Keratinocyte (primary cell): ENCODE data around the gene GNAL. TPM values are rescaled to one million over a fixed set of nuclear protein-coding genes. Genes with fewer than 3 reads are reported as not detected.

ENCODE experiments used
- DNase-seq: peaks from one replicate; pipeline ENCODE4 v3.0.0-alpha.2; 2011; ENCODE audit warnings: low read depth, missing footprints, low spot score
- FAIRE-seq: peaks from 2 replicates; lab custom pipeline; 2011; peaks lifted over from hg19 to GRCh38; lab: Jason Lieb, UNC
- H2AFZ ChIP-seq: 2 replicates; pipeline ENCODE4 v1.6.0; 2012; ENCODE audit warnings: low read length, control low read depth, inconsistent platforms; ENCODE audit not compliant: control insufficient read depth
- H3K27ac ChIP-seq: 2 replicates; pipeline ENCODE4 v1.5.1; 2011; ENCODE audit warnings: low read length; ENCODE audit not compliant: control insufficient read depth, insufficient read depth
- H3K27me3 ChIP-seq: 3 replicates; pipeline ENCODE4 v1.6.0; 2011; ENCODE audit warnings: low read length; ENCODE audit not compliant: control insufficient read depth, insufficient read depth; ENCODE audit errors: extremely low read depth
- H3K36me3 ChIP-seq, 2 experiments: 2 replicates in 1 of 2; 3 replicates in 1 of 2; pipeline ENCODE4 v1.5.1; 2011; ENCODE audit warnings: low read length in 2 of 2, mild to moderate bottlenecking in 1 of 2; ENCODE audit not compliant: control insufficient read depth in 2 of 2, insufficient read depth in 2 of 2; ENCODE audit errors: extremely low read depth in 1 of 2
- H3K4me1 ChIP-seq: 3 replicates; pipeline ENCODE4 v1.5.1; 2011; ENCODE audit warnings: low read length; ENCODE audit not compliant: control insufficient read depth, insufficient read depth; ENCODE audit errors: extremely low read depth
- H3K4me2 ChIP-seq: 3 replicates; pipeline ENCODE4 v1.6.0; 2011; ENCODE audit warnings: low read depth, low read length; ENCODE audit not compliant: control insufficient read depth, insufficient read depth; ENCODE audit errors: extremely low read depth
- H3K4me3 ChIP-seq, 3 experiments: fragments of 200-600 bp in 1 of 3; sonication (generic) in 1 of 3; 2 replicates in 2 of 3; 3 replicates in 1 of 3; pipeline ENCODE4 v1.5.1; 2011 to 2016; ENCODE audit warnings: low read length in 3 of 3, mild to moderate bottlenecking in 3 of 3, control low read depth in 2 of 3, inconsistent platforms in 1 of 3, low read depth in 1 of 3, mixed read lengths in 1 of 3, mixed run types in 1 of 3, moderate library complexity in 1 of 3; ENCODE audit not compliant: control insufficient read depth in 2 of 3, insufficient read depth in 2 of 3; ENCODE audit errors: extremely low read depth in 1 of 3
- H3K79me2 ChIP-seq: 2 replicates; pipeline ENCODE4 v1.6.0; 2012; ENCODE audit warnings: low read length; ENCODE audit not compliant: control insufficient read depth, insufficient read depth
- H3K9ac ChIP-seq: 3 replicates; pipeline ENCODE4 v1.6.0; 2011; ENCODE audit warnings: low read length; ENCODE audit not compliant: control insufficient read depth, insufficient read depth; ENCODE audit errors: extremely low read depth
- H3K9me1 ChIP-seq: 3 replicates; pipeline ENCODE4 v1.6.0; 2011; ENCODE audit warnings: low read length; ENCODE audit not compliant: control insufficient read depth, insufficient read depth; ENCODE audit errors: extremely low read depth
- H3K9me3 ChIP-seq: 2 replicates; pipeline ENCODE4 v1.5.1; 2012; ENCODE audit warnings: low read depth, low read length; ENCODE audit not compliant: control insufficient read depth
- H4K20me1 ChIP-seq: 3 replicates; pipeline ENCODE4 v1.6.0; 2011; ENCODE audit warnings: low read length; ENCODE audit not compliant: control insufficient read depth, insufficient read depth; ENCODE audit errors: extremely low read depth
- EZH2 ChIP-seq: IDR thresholded peaks from one replicate; pipeline ENCODE4 v1.6.1; 2012; ENCODE audit warnings: inconsistent platforms, mild to moderate bottlenecking, low read length, moderate library complexity
- dilution Hi-C: fragments of 300-500 bp; cut with MboI; formaldehyde crosslinking; loops from one replicate; pipeline ENCODE4 v1.7.0; 2020; ENCODE audit warnings: low sequenced_read_pairs; ENCODE audit not compliant: extremely low pct_ligation_motif_present
- polyA plus RNA-seq, 5 experiments: library from polyadenylated mRNA; depleted of rRNA in 3 of 5; stranded (reverse) in 3 of 5; stranded (forward) in 1 of 5; unstranded in 1 of 5; fragments of >200 nt; gene quantifications; 1 replicate in 1 of 5; 2 replicates in 3 of 5; 3 replicates in 1 of 5; pipeline versions ENCODE4 v1.2.1 to v1.2.3, GENCODE V29; 2011 to 2012; ENCODE audit warnings: missing spikeins in 2 of 5, low read depth in 1 of 5, low replicate concordance in 1 of 5
- TF ChIP-seq, protein P1 (sequence below), 3 experiments: IDR thresholded peaks in 1 of 3; conservative IDR thresholded peaks in 1 of 3; optimal IDR thresholded peaks in 1 of 3; 2 replicates in 2 of 3; 3 replicates in 1 of 3; pipeline versions ENCODE3 to v1.5.1; 2011; ENCODE audit warnings: low read length in 3 of 3, mild to moderate bottlenecking in 3 of 3, moderate library complexity in 2 of 3, control low read depth in 1 of 3, inconsistent platforms in 1 of 3; ENCODE audit not compliant: insufficient read depth in 2 of 3; ENCODE audit errors: extremely low read depth in 1 of 3

The GNAL gene
- polyA plus RNA-seq, 1 donor (not counting 4 experiments of a cell fraction or from before 2014, with no cell fraction given) = 30.0 TPM

GRCh38 chr18:11695736-11696135 lies 6.7 kb downstream of the GNAL start:
- dilution Hi-C loops = no loop called here
- TF ChIP-seq EZH2 = no peak
- TF ChIP-seq, protein P1, sequence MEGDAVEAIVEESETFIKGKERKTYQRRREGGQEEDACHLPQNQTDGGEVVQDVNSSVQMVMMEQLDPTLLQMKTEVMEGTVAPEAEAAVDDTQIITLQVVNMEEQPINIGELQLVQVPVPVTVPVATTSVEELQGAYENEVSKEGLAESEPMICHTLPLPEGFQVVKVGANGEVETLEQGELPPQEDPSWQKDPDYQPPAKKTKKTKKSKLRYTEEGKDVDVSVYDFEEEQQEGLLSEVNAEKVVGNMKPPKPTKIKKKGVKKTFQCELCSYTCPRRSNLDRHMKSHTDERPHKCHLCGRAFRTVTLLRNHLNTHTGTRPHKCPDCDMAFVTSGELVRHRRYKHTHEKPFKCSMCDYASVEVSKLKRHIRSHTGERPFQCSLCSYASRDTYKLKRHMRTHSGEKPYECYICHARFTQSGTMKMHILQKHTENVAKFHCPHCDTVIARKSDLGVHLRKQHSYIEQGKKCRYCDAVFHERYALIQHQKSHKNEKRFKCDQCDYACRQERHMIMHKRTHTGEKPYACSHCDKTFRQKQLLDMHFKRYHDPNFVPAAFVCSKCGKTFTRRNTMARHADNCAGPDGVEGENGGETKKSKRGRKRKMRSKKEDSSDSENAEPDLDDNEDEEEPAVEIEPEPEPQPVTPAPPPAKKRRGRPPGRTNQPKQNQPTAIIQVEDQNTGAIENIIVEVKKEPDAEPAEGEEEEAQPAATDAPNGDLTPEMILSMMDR (optimal IDR thresholded peaks at IDR 0.05 in 1 of 3, IDR thresholded peaks at IDR 0.05 in 1 of 3, conservative IDR thresholded peaks at IDR 0.05 in 1 of 3; ENCODE audit: extremely low read depth in 1 of 3, insufficient read depth in 2 of 3, low read length in 3 of 3) = no peak
- Histone ChIP-seq H3K36me3 (no peaks in the 10 kb centered on the region), H3K27me3 (no peaks in the 10 kb centered on the region), H4K20me1 (no peaks in the 10 kb centered on the region), H3K4me2 (peak overlapping the region; percentile 29), H3K9me1 (no peaks in the 10 kb centered on the region), H3K4me3 (peak overlapping the region in 1 of 3 experiments; percentile 24), H3K4me1 (peaks cover 20% of the 10 kb centered on the region), H3K79me2 (peaks cover 17% of the 10 kb centered on the region), H2AFZ (no peak overlapping the region), H3K9ac (no peak overlapping the region), H3K9me3 (no peaks in the 10 kb centered on the region), H3K27ac (peak overlapping the region; percentile 22)
- FAIRE-seq = peak; percentile 60
- DNase-seq = no peak

GRCh38 chr18:11696451-11696850 lies 7.4 kb downstream of the GNAL start:
- Histone ChIP-seq H3K27ac (no peak overlapping the region), H3K9me3 (no peaks in the 10 kb centered on the region), H3K9ac (no peak overlapping the region), H3K4me3 (no peak overlapping the region), H3K9me1 (no peaks in the 10 kb centered on the region), H3K79me2 (peaks cover 17% of the 10 kb centered on the region), H3K4me2 (no peak overlapping the region), H3K36me3 (no peaks in the 10 kb centered on the region), H2AFZ (no peak overlapping the region), H3K27me3 (no peaks in the 10 kb centered on the region), H3K4me1 (peaks cover 20% of the 10 kb centered on the region), H4K20me1 (no peaks in the 10 kb centered on the region)
- DNase-seq (no peak), FAIRE-seq (no peak)
- dilution Hi-C loops = no loop called here
- TF ChIP-seq, protein P1 (optimal IDR thresholded peaks at IDR 0.05 in 1 of 3, IDR thresholded peaks at IDR 0.05 in 1 of 3, conservative IDR thresholded peaks at IDR 0.05 in 1 of 3; ENCODE audit: extremely low read depth in 1 of 3, insufficient read depth in 2 of 3, low read length in 3 of 3) = no peak
- no peak for TF ChIP-seq EZH2
